ENCODE results near the gene HOXD12.

GRCh38 chr2:176081837-176082524, 17.6 kb upstream of the HOXD12 start:
- TF ChIP-seq USF2 (IDR thresholded peaks at IDR 0.05; ENCODE audit: borderline replicate concordance, low read depth, low read length) (no peak), ELF1 (IDR thresholded peaks at IDR 0.05) (no peak), FOSL2 (IDR thresholded peaks at IDR 0.05; ENCODE audit: borderline replicate concordance, low read depth) (no peak), MXI1 (IDR thresholded peaks at IDR 0.05; ENCODE audit: low read depth, low read length) (no peak), RCOR1 (IDR thresholded peaks at IDR 0.05; ENCODE audit: low read length) (no peak), ZBTB33 (IDR thresholded peaks at IDR 0.05; ENCODE audit: borderline replicate concordance, low read depth) (no peak), SIN3A (IDR thresholded peaks at IDR 0.05; ENCODE audit: borderline replicate concordance, low read depth, low read length) (no peak), EP300 (IDR thresholded peaks at IDR 0.05; ENCODE audit: borderline replicate concordance in 1 of 2, low read depth in 1 of 2, low read length in 1 of 2) (no peak), TCF12 (IDR thresholded peaks at IDR 0.05) (no peak)
- TF ChIP-seq, protein P1, sequence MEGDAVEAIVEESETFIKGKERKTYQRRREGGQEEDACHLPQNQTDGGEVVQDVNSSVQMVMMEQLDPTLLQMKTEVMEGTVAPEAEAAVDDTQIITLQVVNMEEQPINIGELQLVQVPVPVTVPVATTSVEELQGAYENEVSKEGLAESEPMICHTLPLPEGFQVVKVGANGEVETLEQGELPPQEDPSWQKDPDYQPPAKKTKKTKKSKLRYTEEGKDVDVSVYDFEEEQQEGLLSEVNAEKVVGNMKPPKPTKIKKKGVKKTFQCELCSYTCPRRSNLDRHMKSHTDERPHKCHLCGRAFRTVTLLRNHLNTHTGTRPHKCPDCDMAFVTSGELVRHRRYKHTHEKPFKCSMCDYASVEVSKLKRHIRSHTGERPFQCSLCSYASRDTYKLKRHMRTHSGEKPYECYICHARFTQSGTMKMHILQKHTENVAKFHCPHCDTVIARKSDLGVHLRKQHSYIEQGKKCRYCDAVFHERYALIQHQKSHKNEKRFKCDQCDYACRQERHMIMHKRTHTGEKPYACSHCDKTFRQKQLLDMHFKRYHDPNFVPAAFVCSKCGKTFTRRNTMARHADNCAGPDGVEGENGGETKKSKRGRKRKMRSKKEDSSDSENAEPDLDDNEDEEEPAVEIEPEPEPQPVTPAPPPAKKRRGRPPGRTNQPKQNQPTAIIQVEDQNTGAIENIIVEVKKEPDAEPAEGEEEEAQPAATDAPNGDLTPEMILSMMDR (IDR thresholded peaks at IDR 0.05) = no peak

Data from SK-N-SH (cell line).